VCaP (cell line): ENCODE measurements around the gene EIF4B.
A peak's percentile ranks its signal among the peaks of the same experiment; 100 is the strongest.

Source experiments
- H3K27ac ChIP-seq: fragments of 450-650 bp; 2 replicates; pipeline ENCODE4 v1.5.1; 2017
- CTCF ChIP-seq: fragments of 450-650 bp; conservative IDR thresholded peaks from 2 replicates; pipeline ENCODE4 v1.5.1; 2017; ENCODE audit warnings: mild to moderate bottlenecking, moderate library complexity

EIF4B gene

GRCh38 chr12:53005986-53006809, at the start of gene EIF4B:
EIF4B (plus strand) TSS chr12:53006456; CDS start chr12:53006484, 28 bp downstream.
- TF ChIP-seq CTCF, result no peak

GRCh38 chr12:52956987-52957386, 49.3 kb upstream of the EIF4B start:
- no peak overlapping the region for H3K27ac ChIP-seq
- TF ChIP-seq CTCF, result no peak

More at GRCh38 chr12:53005986-53006809, at the start of gene EIF4B:
- H3K27ac ChIP-seq, result peak within 1 kb of the TSS; percentile 100

GRCh38 chr12:52964556-52965336, 41.5 kb upstream of the EIF4B start:
- no peak for TF ChIP-seq CTCF
- no peak overlapping the region for H3K27ac ChIP-seq

GRCh38 chr12:52965337-52965731, 40.9 kb upstream of the EIF4B start:
- no peak overlapping the region for H3K27ac ChIP-seq
- no peak for TF ChIP-seq CTCF

- no peak for TF ChIP-seq CTCF
- H3K27ac ChIP-seq, result no peak overlapping the region; the same call in 1 of the 2 replicates
Measured at GRCh38 chr12:52969166-52969795, 37.0 kb upstream of the EIF4B start.

GRCh38 chr12:52969828-52970569, 36.3 kb upstream of the EIF4B start:
- TF ChIP-seq CTCF, result no peak
- no peak overlapping the region; the same call in 1 of the 2 replicates for H3K27ac ChIP-seq
